B cell (primary cell): ENCODE data around the gene STK35. TPM values are rescaled to one million over a fixed set of nuclear protein-coding genes. Genes with fewer than 3 reads are reported as not detected.

Experiments
- ATAC-seq: fragments of 200-7000 bp; cut with Tn5 transposase; one replicate; pipeline ENCODE4 v1.10.0; 2021; ENCODE audit warnings: low read depth, mild to moderate bottlenecking, moderate number of reproducible peaks, moderate library complexity
- CTCF ChIA-PET: fragments of 350-600 bp; sonication (Branson Sonifier 250); formaldehyde crosslinking; loops from one replicate; lab custom pipeline; 2021; ENCODE audit warnings: antibody characterized with exemption, inconsistent platforms; lab: Charles Lee
- POLR2A ChIA-PET: fragments of 350-600 bp; sonication (Branson Sonifier 250); formaldehyde crosslinking; loops from one replicate; lab custom pipeline; 2021; ENCODE audit warnings: antibody characterized with exemption; lab: Charles Lee
- DNase-seq: peaks from one replicate; pipeline ENCODE4 v3.0.0; 2013
- H2AFZ ChIP-seq: 2 replicates; pipeline ENCODE4 v1.6.1; 2012; ENCODE audit warnings: mild to moderate bottlenecking, low read depth, low read length; ENCODE audit not compliant: insufficient read depth, poor library complexity, severe bottlenecking
- H3K27ac ChIP-seq, 2 donors: 1 replicate in 1 of 2; 2 replicates in 1 of 2; pipeline ENCODE4 v1.5.1; 2012 to 2013; ENCODE audit warnings: low read length in 2 of 2, mild to moderate bottlenecking in 2 of 2, moderate library complexity in 1 of 2
- H3K27me3 ChIP-seq, 4 experiments: fragments of 200-600 bp in 1 of 4; sonication (generic) in 1 of 4; replicated peaks in 1 of 4; 1 replicate in 2 of 4; 2 replicates in 2 of 4; pipeline versions ENCODE4 v1.6.1 to v1.7.0; 2013 to 2016; ENCODE audit warnings: low read length in 3 of 4, mild to moderate bottlenecking in 2 of 4, mixed read lengths in 1 of 4, moderate library complexity in 1 of 4; ENCODE audit not compliant: insufficient read depth in 4 of 4, control insufficient read depth in 3 of 4; ENCODE audit errors: control extremely low read depth in 1 of 4
- H3K36me3 ChIP-seq, 2 experiments: replicated peaks in 1 of 2; 1 replicate in 1 of 2; 2 replicates in 1 of 2; pipeline versions ENCODE4 v1.6.1 to v1.7.1; 2013; ENCODE audit warnings: low read length in 1 of 2; ENCODE audit not compliant: insufficient read depth in 2 of 2, control insufficient read depth in 1 of 2; ENCODE audit errors: control extremely low read depth in 1 of 2, extremely low read depth in 1 of 2
- H3K4me1 ChIP-seq, 2 donors: fragments of 200-600 bp in 1 of 2; sonication (generic) in 1 of 2; 1 replicate in 1 of 2; 2 replicates in 1 of 2; pipeline versions ENCODE4 v1.5.1 to v1.6.1; 2013 to 2017; ENCODE audit warnings: low read length in 2 of 2; ENCODE audit not compliant: control insufficient read depth in 2 of 2, insufficient read depth in 2 of 2
- H3K4me2 ChIP-seq: replicated peaks from 2 replicates; pipeline ENCODE3; 2012; ENCODE audit warnings: mild to moderate bottlenecking, low read depth, low read length; ENCODE audit not compliant: poor library complexity, severe bottlenecking
- H3K4me3 ChIP-seq, 5 experiments: fragments of 200-600 bp in 1 of 5; sonication (generic) in 1 of 5; 1 replicate in 3 of 5; 2 replicates in 2 of 5; pipeline versions ENCODE4 v1.5.1 to v1.7.0; 2011 to 2016; ENCODE audit warnings: low read length in 4 of 5, mild to moderate bottlenecking in 4 of 5, low read depth in 2 of 5, control low read depth in 1 of 5, moderate library complexity in 1 of 5; ENCODE audit not compliant: insufficient read depth in 1 of 5; ENCODE audit errors: control extremely low read depth in 1 of 5, extremely low read depth in 1 of 5
- H3K79me2 ChIP-seq: fragments of 200-600 bp; sonication (generic); one replicate; pipeline ENCODE4 v1.6.0; 2016; ENCODE audit warnings: low read length; ENCODE audit not compliant: control insufficient read depth, insufficient read depth
- H3K9ac ChIP-seq: fragments of 200-600 bp; sonication (generic); 2 replicates; pipeline ENCODE4 v1.6.1; 2017; ENCODE audit warnings: mild to moderate bottlenecking, low read length, moderate library complexity
- H3K9me3 ChIP-seq, 3 donors: one replicate each; pipeline versions ENCODE4 v1.6.1 to v1.7.1; 2013; ENCODE audit warnings: low read length in 2 of 3; ENCODE audit not compliant: control insufficient read depth in 2 of 3, insufficient read depth in 1 of 3; ENCODE audit errors: control extremely low read depth in 1 of 3
- H4K20me1 ChIP-seq: 2 replicates; pipeline ENCODE4 v1.6.0; 2012; ENCODE audit warnings: mild to moderate bottlenecking, low read length; ENCODE audit not compliant: insufficient read depth, control insufficient read depth, poor library complexity, severe bottlenecking
- H3K27ac Mint-ChIP-seq: one replicate; pipeline ENCODE4 v1.8.0; 2021; ENCODE audit warnings: mixed read lengths
- H3K27me3 Mint-ChIP-seq: one replicate; pipeline ENCODE4 v1.8.0; 2021; ENCODE audit warnings: mixed read lengths
- H3K4me1 Mint-ChIP-seq: one replicate; pipeline ENCODE4 v1.8.0; 2021; ENCODE audit warnings: mixed read lengths
- H3K4me3 Mint-ChIP-seq: one replicate; pipeline ENCODE4 v1.8.0; 2021; ENCODE audit warnings: mixed read lengths
- H3K9me3 Mint-ChIP-seq: one replicate; pipeline ENCODE4 v1.8.0; 2022; ENCODE audit warnings: mixed read lengths; ENCODE audit not compliant: insufficient read depth
- EZH2 ChIP-seq: IDR thresholded peaks from 2 replicates; pipeline ENCODE4 v1.6.1; 2012; ENCODE audit warnings: borderline replicate concordance, low read depth, mild to moderate bottlenecking, moderate library complexity, low read length; ENCODE audit not compliant: insufficient read depth, poor library complexity, severe bottlenecking
- WGBS: methylation state at CpG from one replicate; pipeline ENCODE4 v1.1.5; 2013; ENCODE audit warnings: missing lambda C conversion rate; ENCODE audit not compliant: insufficient coverage; 5-methylcytosine and 5-hydroxymethylcytosine counted together
- intact Hi-C: fragments of 100-400 bp; cut with micrococcal nuclease; formaldehyde crosslinking; loops from one replicate; pipeline ENCODE4 v1.10.0; 2022
- polyA plus RNA-seq: library from polyadenylated mRNA; depleted of rRNA; stranded (reverse); fragments of >200 nt; gene quantifications from 2 replicates; pipeline ENCODE4 v1.2.3, GENCODE V29; 2012
- total RNA-seq, 2 donors: library from RNA; stranded (reverse); fragments of 120-200 nt in 1 of 2; gene quantifications; 1 replicate in 1 of 2; 2 replicates in 1 of 2; pipeline versions ENCODE4 v1.2.3 to v1.2.4, GENCODE V29; 2013 to 2022
- TF ChIP-seq, protein P1 (sequence below): fragments of 200-600 bp; IDR thresholded peaks from one replicate; pipeline ENCODE4 v1.8.0; 2022; ENCODE audit warnings: antibody characterized with exemption, mild to moderate bottlenecking

Gene STK35
- total and polyA plus RNA-seq, 2 donors (not counting 1 experiment from before 2014, with no cell fraction given): 12.8 to 23.9 TPM

GRCh38 chr20:2174067-2174466 lies 72.4 kb downstream of the STK35 start:
- no peak overlapping the region for H3K27ac Mint-ChIP-seq
- Histone ChIP-seq H4K20me1 (no peaks in the 10 kb centered on the region), H3K36me3 (no peaks in the 10 kb centered on the region), H3K4me2 (no peak overlapping the region), H3K9me3 (no peaks in the 10 kb centered on the region), H3K27me3 (peaks cover 0 to 6% (median 1%) of the 10 kb centered on the region in 4 experiments), H3K27ac (no peak overlapping the region), H3K4me3 (no peak overlapping the region), H2AFZ (no peak overlapping the region), H3K79me2 (no peaks in the 10 kb centered on the region), H3K9ac (no peak overlapping the region), H3K4me1 (peaks cover 0 to 3% of the 10 kb centered on the region in 2 donors)
- no peak for ATAC-seq
- no peak overlapping the region for H3K4me3 Mint-ChIP-seq
- peaks cover 9% of the 10 kb centered on the region for H3K4me1 Mint-ChIP-seq
- WGBS: 86% methylated on average over 1 of the region's 3 CpGs
- intact Hi-C loops: loop anchor here (5.0 kb wide), 2 partner anchors 67 to 397 kb away; no protein-coding TSS in a partner anchor
- CTCF ChIA-PET: interaction anchor here (0.6 to 7.3 kb wide), 18 partner anchors 9 to 409 kb away, joined by 3 to 118 read pairs (median 4); no protein-coding TSS in a partner anchor
- H3K27me3 Mint-ChIP-seq: peaks cover 42% of the 10 kb centered on the region
- no peaks in the 10 kb centered on the region for H3K9me3 Mint-ChIP-seq
- no peak for TF ChIP-seq EZH2
- TF ChIP-seq, protein P1, sequence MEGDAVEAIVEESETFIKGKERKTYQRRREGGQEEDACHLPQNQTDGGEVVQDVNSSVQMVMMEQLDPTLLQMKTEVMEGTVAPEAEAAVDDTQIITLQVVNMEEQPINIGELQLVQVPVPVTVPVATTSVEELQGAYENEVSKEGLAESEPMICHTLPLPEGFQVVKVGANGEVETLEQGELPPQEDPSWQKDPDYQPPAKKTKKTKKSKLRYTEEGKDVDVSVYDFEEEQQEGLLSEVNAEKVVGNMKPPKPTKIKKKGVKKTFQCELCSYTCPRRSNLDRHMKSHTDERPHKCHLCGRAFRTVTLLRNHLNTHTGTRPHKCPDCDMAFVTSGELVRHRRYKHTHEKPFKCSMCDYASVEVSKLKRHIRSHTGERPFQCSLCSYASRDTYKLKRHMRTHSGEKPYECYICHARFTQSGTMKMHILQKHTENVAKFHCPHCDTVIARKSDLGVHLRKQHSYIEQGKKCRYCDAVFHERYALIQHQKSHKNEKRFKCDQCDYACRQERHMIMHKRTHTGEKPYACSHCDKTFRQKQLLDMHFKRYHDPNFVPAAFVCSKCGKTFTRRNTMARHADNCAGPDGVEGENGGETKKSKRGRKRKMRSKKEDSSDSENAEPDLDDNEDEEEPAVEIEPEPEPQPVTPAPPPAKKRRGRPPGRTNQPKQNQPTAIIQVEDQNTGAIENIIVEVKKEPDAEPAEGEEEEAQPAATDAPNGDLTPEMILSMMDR: no peak
- DNase-seq: no peak
- POLR2A ChIA-PET: no interaction called here

DNA sequence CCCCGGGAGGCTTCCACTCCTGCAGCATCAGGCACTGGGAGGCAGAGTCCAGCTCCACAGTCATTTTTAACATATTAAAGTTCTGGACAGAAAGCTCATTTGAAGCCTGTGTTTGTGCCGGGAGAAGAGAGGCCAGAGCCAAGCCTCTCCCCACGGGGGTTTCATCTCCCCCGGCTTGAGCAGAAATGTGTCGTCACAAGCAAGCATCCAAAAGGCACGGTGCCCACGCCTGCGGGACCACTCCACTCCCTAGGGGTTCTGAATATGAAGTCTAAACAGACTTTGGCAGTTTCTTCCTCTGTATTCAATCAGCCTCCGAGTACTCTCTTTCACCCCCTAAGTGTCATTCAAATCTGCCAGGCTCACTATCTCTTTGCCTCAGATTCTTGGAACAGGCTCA lies 75.3 kb downstream of the STK35 start:
- 49% methylated on average over 8 of the region's 9 CpGs for WGBS
- Histone ChIP-seq H3K27me3 (peaks cover 0 to 6% (median 1%) of the 10 kb centered on the region in 4 experiments), H3K4me1 (peaks cover 0 to 3% of the 10 kb centered on the region in 2 donors), H3K36me3 (no peaks in the 10 kb centered on the region), H3K9ac (no peak overlapping the region), H3K79me2 (no peaks in the 10 kb centered on the region), H2AFZ (no peak overlapping the region), H3K4me2 (no peak overlapping the region), H4K20me1 (no peaks in the 10 kb centered on the region), H3K9me3 (no peaks in the 10 kb centered on the region), H3K27ac (no peak overlapping the region), H3K4me3 (no peak overlapping the region)
- no peak overlapping the region for H3K27ac Mint-ChIP-seq
- H3K27me3 Mint-ChIP-seq: peaks cover 37% of the 10 kb centered on the region
- intact Hi-C loops: no loop called here
- ATAC-seq (no peak), DNase-seq (no peak)
- ChIA-PET POLR2A (no interaction called here), CTCF (interaction anchor here (2.1 kb wide), 1 partner anchor 211 kb away, joined by 12 read pairs; no protein-coding TSS in a partner anchor)
- no peaks in the 10 kb centered on the region for H3K9me3 Mint-ChIP-seq
- peaks cover 9% of the 10 kb centered on the region for H3K4me1 Mint-ChIP-seq
- no peak overlapping the region for H3K4me3 Mint-ChIP-seq
- no peak for TF ChIP-seq EZH2
- TF ChIP-seq, protein P1: no peak
